ENCODE data around the gene STAT3. TPM values are rescaled to one million over a fixed set of nuclear protein-coding genes. Genes with fewer than 3 reads are reported as not detected.

Gene STAT3
- 59.3 TPM for total RNA-seq

DNA sequence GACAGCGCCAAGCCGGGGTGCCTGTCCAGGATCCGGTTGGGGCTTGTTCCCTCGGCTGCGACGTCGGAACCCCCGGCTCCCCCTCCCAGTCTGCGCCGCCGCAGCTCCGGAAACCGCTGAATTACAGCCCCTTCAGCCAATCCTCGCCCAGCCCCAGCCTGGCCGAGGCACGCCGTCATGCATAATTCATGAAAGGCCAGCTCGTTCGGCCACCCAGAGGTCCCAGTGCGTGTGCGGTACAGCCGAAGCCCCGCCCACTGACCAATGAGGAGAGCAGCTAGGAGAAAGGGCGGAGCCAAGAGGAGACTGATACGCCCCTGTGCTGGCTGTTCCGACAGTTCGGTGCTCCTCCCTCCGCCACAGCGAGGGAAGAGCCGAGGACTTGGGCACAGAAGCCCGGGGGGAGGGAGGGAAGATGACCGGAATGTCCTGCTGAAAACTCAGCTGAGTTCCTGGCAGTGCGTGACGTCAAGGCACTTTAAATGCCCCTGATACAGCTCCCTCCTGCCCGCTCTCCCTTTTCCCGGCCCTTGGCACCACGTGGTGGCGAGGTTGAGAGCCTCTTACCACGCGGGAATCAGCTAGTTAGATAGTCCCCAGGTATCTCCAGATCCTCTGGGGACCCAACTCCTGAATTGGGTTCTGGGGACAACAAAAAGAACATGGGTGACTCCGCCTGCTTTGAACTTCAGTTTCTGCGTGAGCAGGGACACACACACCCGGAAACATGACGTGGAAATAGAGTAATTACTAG, at the start of gene STAT3:
Gene STAT3 (minus strand): TSS at position 62 of the 754 bp plus-strand sequence. CDS start 39,926 bp downstream, outside the sequence.

DNA sequence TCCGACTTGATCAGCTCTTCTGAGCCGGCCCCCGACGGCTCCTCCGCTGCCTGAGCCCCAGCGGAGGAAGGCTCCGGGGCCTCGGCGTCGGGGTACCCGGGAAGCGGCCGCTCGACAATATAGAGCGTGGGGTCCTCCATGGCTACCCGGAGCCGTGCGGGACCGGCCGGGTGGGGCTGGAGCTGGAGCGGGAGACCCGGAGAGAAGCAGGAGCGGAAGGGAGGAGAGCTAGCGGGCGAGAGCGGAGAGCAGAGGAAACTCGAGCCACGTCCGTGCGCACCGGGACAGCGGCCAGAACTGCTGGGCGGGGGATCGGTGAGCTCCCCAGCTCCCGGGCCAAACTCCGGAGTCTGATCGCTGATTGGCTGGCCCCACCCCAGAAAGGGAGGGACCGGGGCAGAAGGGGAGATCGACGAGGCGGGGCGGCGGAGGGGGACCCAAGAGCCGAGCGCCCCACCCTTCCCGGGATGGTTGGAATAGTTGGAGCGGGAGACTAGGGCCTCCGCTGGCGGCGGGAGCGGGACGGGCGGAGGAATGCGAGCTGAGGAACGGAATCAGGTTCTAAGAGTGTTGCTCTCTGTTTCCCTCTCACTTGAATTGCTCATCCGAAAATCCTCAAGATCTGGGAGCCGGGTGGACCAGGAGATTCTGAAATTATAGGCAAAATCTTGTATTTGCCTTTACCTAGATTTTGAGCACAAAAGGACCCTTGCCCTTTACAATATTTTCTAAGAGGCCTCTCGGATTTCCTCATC, 34.9 kb upstream of the STAT3 start, which contains the start of gene CAVIN1:
Gene CAVIN1 (minus strand): TSS at position 299 of the 755 bp plus-strand sequence. CDS start 159 bp downstream, at position 140.

GRCh38 chr17:42287977-42288802, 100.1 kb downstream of the STAT3 start, which contains the start of gene STAT5A:
Gene STAT5A, plus strand, starts transcription at chr17:42288498. Its CDS starts 914 bp downstream, at chr17:42289412.

GRCh38 chr17:42276359-42276608, 112.0 kb downstream of the STAT3 start, which contains the start of gene STAT5B:
Gene STAT5B, minus strand, starts transcription at chr17:42276391. Its CDS starts 44,264 bp downstream, at chr17:42232127.

Other genes with a start within 250 kb of the STAT3 start
- gene RAB5C, start 233.5 kb downstream of the STAT3 start, total RNA-seq, result 64.8 TPM
- gene KCNH4, start 207.3 kb downstream of the STAT3 start, total RNA-seq, result 1.8 TPM
- 1.6 TPM for gene HCRT, start 203.0 kb downstream of the STAT3 start, total RNA-seq
- gene GHDC, start 193.9 kb downstream of the STAT3 start, total RNA-seq, result 5.1 TPM
- 26.3 TPM for gene STAT5B, start 112.1 kb downstream of the STAT3 start, total RNA-seq
- gene STAT5A, start 99.9 kb downstream of the STAT3 start, total RNA-seq, result 3.7 TPM
- 10.6 TPM for gene CAVIN1, start 34.8 kb upstream of the STAT3 start, total RNA-seq
- gene ATP6V0A1, start 70.4 kb upstream of the STAT3 start, total RNA-seq, result 360 TPM
- gene NAGLU, start 147.8 kb upstream of the STAT3 start, total RNA-seq, result 11.1 TPM
- gene HSD17B1, start 164.5 kb upstream of the STAT3 start, total RNA-seq, result 0.92 TPM
- 6.7 TPM for gene COASY, start 173.7 kb upstream of the STAT3 start, total RNA-seq
- 30.0 TPM for gene MLX, start 178.7 kb upstream of the STAT3 start, total RNA-seq
- 6.9 TPM for gene PSMC3IP, start 189.3 kb upstream of the STAT3 start, total RNA-seq
- 49.6 TPM for gene RETREG3, start 220.9 kb upstream of the STAT3 start, total RNA-seq
- gene TUBG1, start 221.2 kb upstream of the STAT3 start, total RNA-seq, result 24.9 TPM